Posterior cingulate gyrus (tissue), 11 donors: Measurements from ENCODE around the gene POTEB2.
"Not testable (repeated sequence)": the region's sequence is repeated elsewhere in the genome, so short reads cannot be mapped to it uniquely, and the experiment has no call there.

Experiments used
- DNase-seq, 10 donors: peaks; one replicate each; pipeline versions ENCODE4 v3.0.0 to v3.0.0-alpha.2; 2020 to 2021; ENCODE audit warnings: mixed read lengths in 3 of 10
- intact Hi-C: fragments of 100-400 bp; cut with DNase I; formaldehyde crosslinking; loops from one replicate; pipeline ENCODE4 v1.15.1; 2023

Gene POTEB2

GRCh38 chr15:20866214-20866613 lies at the start of gene POTEB2:
Gene POTEB2, minus strand, starts transcription at chr15:20866314. Its CDS starts 33 bp downstream, at chr15:20866281.
- DNase-seq, intact Hi-C loops: not testable (repeated sequence)

GRCh38 chr15:20879916-20880315 lies 13.8 kb upstream of the POTEB2 start:
- intact Hi-C loops, DNase-seq: not testable (repeated sequence)

GRCh38 chr15:20878464-20878863 lies 12.3 kb upstream of the POTEB2 start:
- intact Hi-C loops = not testable (repeated sequence)
- DNase-seq = peak in 4 of 10 donors; percentile 2 to 61 (median 18)

- DNase-seq, intact Hi-C loops: not testable (repeated sequence)
Measured at GRCh38 chr15:20877819-20878218, 11.7 kb upstream of the POTEB2 start.
